ENCODE data around the gene VAV3. TPM values are rescaled to one million over a fixed set of nuclear protein-coding genes. Genes with fewer than 3 reads are reported as not detected.

Gene VAV3
- total RNA-seq, 4 donors from 2014 or later = 1.9 to 5.8 (median 3.0) TPM

- intact Hi-C loops (cut with DNase I) = no loop called here
- Histone ChIP-seq H3K27ac (replicated peaks in 1 of 4) (no peak overlapping the region), H3K9me3 (no peaks in the 10 kb centered on the region), H3K27me3 (no peaks in the 10 kb centered on the region), H3K4me3 (no peak overlapping the region), H3K36me3 (no peaks in the 10 kb centered on the region), H3K4me1 (peaks cover 5 to 15% (median 9%) of the 10 kb centered on the region in 4 donors)
- no peak for DNase-seq (ENCODE audit: extremely low spot score)
- 88% methylated on average over 1 of the region's 1 CpG for WGBS
- TF ChIP-seq CTCF (IDR thresholded peaks at IDR 0.05) (no peak), POLR2AphosphoS5 (IDR thresholded peaks at IDR 0.05) (no peak), EP300 (IDR thresholded peaks at IDR 0.05) (no peak), POLR2A (IDR thresholded peaks at IDR 0.05; ENCODE audit: low read depth) (no peak)
Observed at GRCh38 chr1:107933736-107934135, 31.2 kb downstream of the VAV3 start.

DNA sequence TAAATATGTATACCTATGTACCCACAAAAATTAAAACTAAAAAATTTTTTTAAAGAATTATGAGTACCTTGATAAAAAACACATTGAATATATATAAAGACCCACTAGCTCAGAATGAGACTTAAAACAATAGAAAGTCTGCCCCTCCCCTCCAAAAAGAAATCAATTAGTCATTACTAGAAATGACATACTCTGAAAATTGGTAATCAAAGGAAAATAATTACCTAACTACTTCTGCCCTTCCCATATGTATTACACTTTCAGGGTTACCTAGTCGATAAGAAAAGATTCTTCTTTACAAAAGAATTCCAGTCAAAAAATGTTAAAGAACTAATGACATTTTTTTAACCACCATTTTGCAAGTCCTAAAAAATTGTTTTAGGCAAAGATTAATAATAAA, 34.7 kb downstream of the VAV3 start:
- TF ChIP-seq POLR2AphosphoS5 (IDR thresholded peaks at IDR 0.05) (no peak), CTCF (IDR thresholded peaks at IDR 0.05) (no peak), POLR2A (IDR thresholded peaks at IDR 0.05; ENCODE audit: low read depth) (no peak), EP300 (IDR thresholded peaks at IDR 0.05) (no peak)
- no peak for DNase-seq (ENCODE audit: extremely low spot score)
- peaks cover 0 to 5% (median 0%) of the 10 kb centered on the region in 4 donors for H3K27me3 ChIP-seq
- no peaks in the 10 kb centered on the region for H3K36me3 ChIP-seq
- no peak overlapping the region for H3K4me3 ChIP-seq
- intact Hi-C loops (cut with DNase I) = no loop called here
- no peaks in the 10 kb centered on the region for H3K9me3 ChIP-seq
- WGBS = 92% methylated on average over 1 of the region's 1 CpG
- no peaks in the 10 kb centered on the region for H3K4me1 ChIP-seq
- no peak overlapping the region for H3K27ac ChIP-seq (replicated peaks in 1 of 4)

- peaks cover 0 to 5% (median 0%) of the 10 kb centered on the region in 4 donors for H3K27me3 ChIP-seq
Observed at GRCh38 chr1:107927820-107928219, 37.2 kb downstream of the VAV3 start.

DNA sequence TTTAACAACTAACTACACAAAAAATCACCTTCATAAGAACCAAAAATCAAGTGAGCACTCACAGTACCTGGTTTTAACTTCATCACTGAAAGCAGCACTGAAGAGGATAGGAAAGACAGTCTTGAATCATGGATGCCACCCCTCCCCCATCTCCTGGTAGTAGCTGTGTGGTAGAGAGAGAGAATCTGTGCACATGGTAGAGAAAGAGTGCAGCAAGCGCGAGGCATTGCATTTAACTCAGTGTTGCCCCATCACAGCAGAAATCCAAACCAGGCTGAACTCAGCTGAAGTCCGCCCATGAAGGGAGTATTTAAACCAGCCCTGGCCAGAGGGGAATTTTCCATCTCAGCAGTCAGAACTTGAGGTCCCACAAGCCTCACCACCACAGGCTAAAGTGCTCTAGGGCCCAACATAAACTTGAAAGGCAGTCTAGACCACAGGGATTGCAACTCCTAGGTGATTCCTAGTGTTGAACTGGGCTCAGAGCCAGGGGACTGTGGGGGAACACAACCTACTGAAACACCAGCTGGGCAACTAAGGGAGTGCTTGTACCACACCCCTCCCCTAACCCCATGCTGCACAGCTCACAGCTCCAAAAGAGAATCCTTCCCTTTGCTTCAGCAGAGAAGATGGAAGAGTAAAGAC, 38.4 kb downstream of the VAV3 start:
- DNase-seq (ENCODE audit: extremely low spot score) = no peak
- no peaks in the 10 kb centered on the region for H3K36me3 ChIP-seq
- H3K27ac ChIP-seq (replicated peaks in 1 of 4) = no peak overlapping the region
- TF ChIP-seq POLR2A (IDR thresholded peaks at IDR 0.05; ENCODE audit: low read depth) (no peak), CTCF (IDR thresholded peaks at IDR 0.05) (no peak), EP300 (IDR thresholded peaks at IDR 0.05) (no peak), POLR2AphosphoS5 (IDR thresholded peaks at IDR 0.05) (no peak)
- H3K9me3 ChIP-seq = no peaks in the 10 kb centered on the region
- 88% methylated on average over 3 of the region's 3 CpGs for WGBS
- intact Hi-C loops (cut with DNase I) = no loop called here
- no peaks in the 10 kb centered on the region for H3K4me1 ChIP-seq
- H3K27me3 ChIP-seq = peaks cover 0 to 5% (median 0%) of the 10 kb centered on the region in 4 donors
- H3K4me3 ChIP-seq = no peak overlapping the region

More at GRCh38 chr1:107927820-107928219, 37.2 kb downstream of the VAV3 start:
- WGBS = 94% methylated on average over 2 of the region's 2 CpGs
- no peak for DNase-seq (ENCODE audit: extremely low spot score)
- H3K9me3 ChIP-seq = no peaks in the 10 kb centered on the region
- intact Hi-C loops (cut with DNase I) = no loop called here
- H3K27ac ChIP-seq (replicated peaks in 1 of 4) = no peak overlapping the region
- no peak for TF ChIP-seq CTCF (IDR thresholded peaks at IDR 0.05)
- TF ChIP-seq POLR2A (IDR thresholded peaks at IDR 0.05; ENCODE audit: low read depth) = no peak
- TF ChIP-seq EP300 (IDR thresholded peaks at IDR 0.05) = no peak
- TF ChIP-seq POLR2AphosphoS5 (IDR thresholded peaks at IDR 0.05) = no peak
- no peaks in the 10 kb centered on the region for H3K4me1 ChIP-seq
- no peaks in the 10 kb centered on the region for H3K36me3 ChIP-seq
- H3K4me3 ChIP-seq = no peak overlapping the region

- intact Hi-C loops (cut with DNase I) = no loop called here
- Histone ChIP-seq H3K9me3 (no peaks in the 10 kb centered on the region), H3K4me3 (no peak overlapping the region), H3K36me3 (no peaks in the 10 kb centered on the region), H3K4me1 (no peaks in the 10 kb centered on the region), H3K27ac (replicated peaks in 1 of 4) (no peak overlapping the region), H3K27me3 (peaks cover 0 to 5% (median 0%) of the 10 kb centered on the region in 4 donors)
- DNase-seq (ENCODE audit: extremely low spot score) = no peak
- WGBS = 89% methylated on average over 1 of the region's 1 CpG
- TF ChIP-seq CTCF (IDR thresholded peaks at IDR 0.05) = no peak
- TF ChIP-seq POLR2AphosphoS5 (IDR thresholded peaks at IDR 0.05) = no peak
- no peak for TF ChIP-seq POLR2A (IDR thresholded peaks at IDR 0.05; ENCODE audit: low read depth)
- no peak for TF ChIP-seq EP300 (IDR thresholded peaks at IDR 0.05)
Observed at GRCh38 chr1:107925565-107925964, 39.4 kb downstream of the VAV3 start.
